ENCODE measurements around the gene CACNA1C. TPM values are rescaled to one million over a fixed set of nuclear protein-coding genes. Genes with fewer than 3 reads are reported as not detected.

Gene CACNA1C
- total and polyA plus RNA-seq, 2 donors from 2014 or later, result 1.6 to 17.4 TPM

DNA sequence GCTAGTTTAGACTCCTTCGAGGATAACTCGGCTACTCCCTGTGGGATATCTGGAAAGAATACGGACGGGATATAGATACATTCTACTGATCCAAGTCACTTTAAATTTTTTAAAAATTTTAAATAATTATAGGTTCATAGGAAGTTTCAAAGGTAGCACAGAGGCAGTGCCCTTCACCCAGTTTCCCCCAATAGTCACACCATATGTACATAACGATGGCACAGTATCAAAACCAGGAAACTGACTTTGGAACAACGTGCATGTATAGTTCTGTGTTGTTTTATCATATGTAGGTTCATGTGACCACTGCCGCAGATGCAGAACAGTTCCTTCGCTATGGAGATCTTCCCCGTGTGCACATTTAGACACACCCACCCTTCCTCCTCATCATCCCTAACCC is 352.3 kb downstream of the CACNA1C start:
- Histone ChIP-seq H3K36me3 (ENCODE audit: control insufficient read depth in 2 of 3, insufficient read depth in 3 of 3, low read length in 3 of 3) (no peaks in the 10 kb centered on the region), H3K9me3 (ENCODE audit: control insufficient read depth in 2 of 3, insufficient read depth in 1 of 3, low read length in 3 of 3) (no peaks in the 10 kb centered on the region), H3K4me3 (ENCODE audit: low read length in 3 of 3) (no peak overlapping the region), H3K4me1 (ENCODE audit: control insufficient read depth in 2 of 3, insufficient read depth in 2 of 3, low read depth in 1 of 3, low read length in 3 of 3) (no peaks in the 10 kb centered on the region), H3K27ac (ENCODE audit: low read depth in 2 of 2, low read length in 2 of 2) (no peak overlapping the region), H3K27me3 (ENCODE audit: control insufficient read depth, insufficient read depth, low read length) (no peaks in the 10 kb centered on the region), H3K9ac (ENCODE audit: low read length in 3 of 3) (no peak overlapping the region)
- DNase-seq (no peak), FAIRE-seq (no peak)
- intact Hi-C loops (cut with DNase I), result no loop called here
- TF ChIP-seq, protein P1, sequence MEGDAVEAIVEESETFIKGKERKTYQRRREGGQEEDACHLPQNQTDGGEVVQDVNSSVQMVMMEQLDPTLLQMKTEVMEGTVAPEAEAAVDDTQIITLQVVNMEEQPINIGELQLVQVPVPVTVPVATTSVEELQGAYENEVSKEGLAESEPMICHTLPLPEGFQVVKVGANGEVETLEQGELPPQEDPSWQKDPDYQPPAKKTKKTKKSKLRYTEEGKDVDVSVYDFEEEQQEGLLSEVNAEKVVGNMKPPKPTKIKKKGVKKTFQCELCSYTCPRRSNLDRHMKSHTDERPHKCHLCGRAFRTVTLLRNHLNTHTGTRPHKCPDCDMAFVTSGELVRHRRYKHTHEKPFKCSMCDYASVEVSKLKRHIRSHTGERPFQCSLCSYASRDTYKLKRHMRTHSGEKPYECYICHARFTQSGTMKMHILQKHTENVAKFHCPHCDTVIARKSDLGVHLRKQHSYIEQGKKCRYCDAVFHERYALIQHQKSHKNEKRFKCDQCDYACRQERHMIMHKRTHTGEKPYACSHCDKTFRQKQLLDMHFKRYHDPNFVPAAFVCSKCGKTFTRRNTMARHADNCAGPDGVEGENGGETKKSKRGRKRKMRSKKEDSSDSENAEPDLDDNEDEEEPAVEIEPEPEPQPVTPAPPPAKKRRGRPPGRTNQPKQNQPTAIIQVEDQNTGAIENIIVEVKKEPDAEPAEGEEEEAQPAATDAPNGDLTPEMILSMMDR (IDR thresholded peaks at IDR 0.05; ENCODE audit: borderline replicate concordance, extremely low read depth, insufficient read depth), result no peak

DNA sequence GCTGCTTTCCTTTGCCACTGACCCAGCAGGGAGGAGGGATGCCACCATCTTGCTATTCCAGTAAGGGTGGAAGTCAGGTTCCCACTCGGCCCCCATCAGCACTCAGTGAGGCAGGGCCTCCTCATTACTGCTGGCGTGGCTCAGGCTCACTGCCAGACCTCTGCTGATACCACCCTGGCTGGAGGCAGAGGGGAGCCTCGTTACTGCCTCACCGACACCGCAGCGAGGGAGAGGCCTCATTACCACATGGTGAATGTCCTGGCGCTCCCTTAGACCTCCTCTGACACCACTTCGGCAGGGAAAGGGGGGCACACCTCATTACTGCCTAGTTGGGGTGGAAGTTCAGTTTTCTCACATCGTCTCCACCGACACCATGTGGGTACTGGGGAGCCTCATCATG is 354.1 kb downstream of the CACNA1C start:
- Histone ChIP-seq H3K36me3 (ENCODE audit: control insufficient read depth in 2 of 3, insufficient read depth in 3 of 3, low read length in 3 of 3) (no peaks in the 10 kb centered on the region), H3K27me3 (ENCODE audit: control insufficient read depth, insufficient read depth, low read length) (no peaks in the 10 kb centered on the region), H3K27ac (ENCODE audit: low read depth in 2 of 2, low read length in 2 of 2) (no peak overlapping the region), H3K4me3 (ENCODE audit: low read length in 3 of 3) (no peak overlapping the region), H3K9me3 (ENCODE audit: control insufficient read depth in 2 of 3, insufficient read depth in 1 of 3, low read length in 3 of 3) (no peaks in the 10 kb centered on the region), H3K4me1 (ENCODE audit: control insufficient read depth in 2 of 3, insufficient read depth in 2 of 3, low read depth in 1 of 3, low read length in 3 of 3) (no peaks in the 10 kb centered on the region), H3K9ac (ENCODE audit: low read length in 3 of 3) (no peak overlapping the region)
- FAIRE-seq (no peak), DNase-seq (no peak)
- TF ChIP-seq, protein P1 (IDR thresholded peaks at IDR 0.05; ENCODE audit: borderline replicate concordance, extremely low read depth, insufficient read depth), result no peak
- intact Hi-C loops (cut with DNase I), result no loop called here

- H3K9me3 ChIP-seq (ENCODE audit: control insufficient read depth in 2 of 3, insufficient read depth in 1 of 3, low read length in 3 of 3), result no peaks in the 10 kb centered on the region
- FAIRE-seq (no peak), DNase-seq (no peak)
- no peak overlapping the region for H3K4me3 ChIP-seq (ENCODE audit: low read length in 3 of 3)
- TF ChIP-seq, protein P1 (IDR thresholded peaks at IDR 0.05; ENCODE audit: borderline replicate concordance, extremely low read depth, insufficient read depth), result no peak
- no peaks in the 10 kb centered on the region for H3K36me3 ChIP-seq (ENCODE audit: control insufficient read depth in 2 of 3, insufficient read depth in 3 of 3, low read length in 3 of 3)
- intact Hi-C loops (cut with DNase I), result no loop called here
- no peaks in the 10 kb centered on the region for H3K4me1 ChIP-seq (ENCODE audit: control insufficient read depth in 2 of 3, insufficient read depth in 2 of 3, low read depth in 1 of 3, low read length in 3 of 3)
- H3K9ac ChIP-seq (ENCODE audit: low read length in 3 of 3), result no peak overlapping the region
- no peaks in the 10 kb centered on the region for H3K27me3 ChIP-seq (ENCODE audit: control insufficient read depth, insufficient read depth, low read length)
- no peak overlapping the region for H3K27ac ChIP-seq (ENCODE audit: low read depth in 2 of 2, low read length in 2 of 2)
Observed at GRCh38 chr12:2408262-2408661, 355.5 kb downstream of the CACNA1C start.

DNA sequence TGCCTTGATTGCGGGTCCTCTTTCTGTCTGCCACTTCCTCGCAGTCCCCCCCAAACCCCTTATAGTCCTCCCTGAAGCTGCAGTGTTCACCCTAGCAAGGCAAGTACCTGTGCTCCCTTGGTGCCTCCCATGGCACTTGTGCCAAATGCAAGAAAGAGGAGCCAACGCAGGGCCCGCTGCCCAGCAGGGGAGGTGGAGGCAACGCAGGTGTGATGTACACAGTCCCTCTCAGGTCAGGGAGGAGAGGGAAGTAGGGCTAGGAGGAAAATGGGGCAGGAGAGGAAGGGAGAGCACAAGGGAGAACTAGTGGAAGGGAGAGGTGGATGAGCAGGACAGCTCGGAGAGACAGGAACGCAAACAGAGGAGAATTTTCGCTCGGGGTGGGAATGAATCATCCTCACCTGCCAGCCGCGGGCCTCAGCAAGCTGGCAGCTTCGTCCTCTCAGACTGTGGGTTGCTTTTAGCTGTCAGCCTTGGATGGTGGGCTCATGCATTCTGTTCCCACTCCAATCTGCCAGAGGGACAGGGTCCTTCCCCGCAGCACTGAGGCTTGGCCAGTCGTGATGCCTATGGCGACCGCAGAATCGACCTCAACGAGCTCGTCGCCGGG is 357.0 kb downstream of the CACNA1C start:
- FAIRE-seq, result no peak
- Histone ChIP-seq H3K9ac (ENCODE audit: low read length in 3 of 3) (no peak overlapping the region), H3K9me3 (ENCODE audit: control insufficient read depth in 2 of 3, insufficient read depth in 1 of 3, low read length in 3 of 3) (no peaks in the 10 kb centered on the region), H3K27ac (ENCODE audit: low read depth in 2 of 2, low read length in 2 of 2) (no peak overlapping the region), H3K27me3 (ENCODE audit: control insufficient read depth, insufficient read depth, low read length) (no peaks in the 10 kb centered on the region), H3K36me3 (ENCODE audit: control insufficient read depth in 2 of 3, insufficient read depth in 3 of 3, low read length in 3 of 3) (no peaks in the 10 kb centered on the region), H3K4me3 (ENCODE audit: low read length in 3 of 3) (no peak overlapping the region), H3K4me1 (ENCODE audit: control insufficient read depth in 2 of 3, insufficient read depth in 2 of 3, low read depth in 1 of 3, low read length in 3 of 3) (peaks cover 0 to 5% (median 4%) of the 10 kb centered on the region in 3 donors)
- intact Hi-C loops (cut with DNase I), result no loop called here
- TF ChIP-seq, protein P1 (IDR thresholded peaks at IDR 0.05; ENCODE audit: borderline replicate concordance, extremely low read depth, insufficient read depth), result no peak
- DNase-seq, result no peak
